Ramos (cell line): ENCODE measurements around the gene TMED9.
"Not testable (repeated sequence)": the region's sequence is repeated elsewhere in the genome, so short reads cannot be mapped to it uniquely, and the experiment has no call there.

Experiments used
- in situ Hi-C: fragments of 300-500 bp; cut with MboI; formaldehyde crosslinking; loops from one replicate; pipeline ENCODE4 v1.14.3; 2022; ENCODE audit warnings: low sequenced_read_pairs; ENCODE audit not compliant: unreplicated experiment

Gene TMED9

GRCh38 chr5:177592010-177592834, at the start of gene TMED9:
TSS of gene TMED9 (plus strand) at chr5:177592203. CDS start at chr5:177592215, 12 bp downstream.
- in situ Hi-C loops = no loop called here

DNA sequence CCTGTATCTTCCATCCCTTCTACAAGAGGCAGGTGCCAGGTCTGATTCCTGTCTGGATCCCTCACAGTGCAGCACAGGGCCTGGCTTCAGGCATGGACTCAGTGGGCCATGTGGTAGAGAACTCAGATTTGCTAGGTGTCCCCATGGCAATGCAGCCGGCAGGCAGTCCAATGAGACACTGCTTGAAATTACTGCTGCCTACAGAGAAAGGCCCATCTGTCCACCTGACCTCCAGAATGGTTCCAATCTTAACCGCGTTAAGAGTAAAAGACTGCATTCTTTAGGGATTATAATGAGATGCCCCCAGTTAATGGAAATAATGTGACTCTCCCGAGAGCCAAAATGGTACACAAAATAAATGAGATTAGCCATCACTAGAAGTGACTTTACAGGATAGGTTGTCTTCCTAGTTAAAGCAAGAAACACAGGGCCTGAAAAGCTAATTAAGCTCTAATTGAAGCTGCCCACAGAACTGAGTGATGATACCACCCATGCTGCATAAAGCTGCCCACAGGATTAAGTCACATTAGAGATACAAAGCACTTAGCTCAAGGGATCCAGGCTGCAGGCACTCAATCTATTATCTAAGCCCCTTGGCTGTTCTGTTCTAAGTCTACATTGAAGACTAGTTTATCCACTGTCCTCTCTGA, 49.1 kb upstream of the TMED9 start:
- in situ Hi-C loops = no loop called here

- in situ Hi-C loops = no loop called here
Observed at GRCh38 chr5:177545487-177546257, 46.3 kb upstream of the TMED9 start.

- in situ Hi-C loops = no loop called here
Observed at GRCh38 chr5:177546258-177546741, 45.7 kb upstream of the TMED9 start.

DNA sequence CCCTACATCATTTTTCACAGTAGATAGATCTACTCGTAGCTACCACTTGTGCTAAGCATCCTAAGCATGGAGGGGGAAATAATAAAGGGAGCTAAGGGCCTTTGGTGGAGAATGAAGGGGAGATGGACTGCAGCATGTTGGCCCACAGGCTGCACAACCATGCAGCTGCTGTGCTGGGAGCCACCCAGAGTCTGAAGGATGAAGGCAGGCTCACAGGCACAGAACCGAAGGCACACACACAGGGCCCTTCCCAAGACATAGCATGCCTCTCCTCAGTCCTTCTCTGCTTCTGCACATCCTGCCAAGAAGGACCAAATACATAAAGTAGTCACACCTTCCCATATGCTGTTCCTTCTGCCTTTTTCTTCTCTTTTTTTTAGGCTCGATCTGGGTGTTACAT, 44.3 kb upstream of the TMED9 start:
- in situ Hi-C loops = no loop called here

- in situ Hi-C loops = no loop called here
Observed at GRCh38 chr5:177548495-177548894, 43.5 kb upstream of the TMED9 start.

- in situ Hi-C loops = no loop called here
Observed at GRCh38 chr5:177550122-177550521, 41.9 kb upstream of the TMED9 start.

- in situ Hi-C loops = no loop called here
Observed at GRCh38 chr5:177552839-177553455, 39.1 kb upstream of the TMED9 start.

DNA sequence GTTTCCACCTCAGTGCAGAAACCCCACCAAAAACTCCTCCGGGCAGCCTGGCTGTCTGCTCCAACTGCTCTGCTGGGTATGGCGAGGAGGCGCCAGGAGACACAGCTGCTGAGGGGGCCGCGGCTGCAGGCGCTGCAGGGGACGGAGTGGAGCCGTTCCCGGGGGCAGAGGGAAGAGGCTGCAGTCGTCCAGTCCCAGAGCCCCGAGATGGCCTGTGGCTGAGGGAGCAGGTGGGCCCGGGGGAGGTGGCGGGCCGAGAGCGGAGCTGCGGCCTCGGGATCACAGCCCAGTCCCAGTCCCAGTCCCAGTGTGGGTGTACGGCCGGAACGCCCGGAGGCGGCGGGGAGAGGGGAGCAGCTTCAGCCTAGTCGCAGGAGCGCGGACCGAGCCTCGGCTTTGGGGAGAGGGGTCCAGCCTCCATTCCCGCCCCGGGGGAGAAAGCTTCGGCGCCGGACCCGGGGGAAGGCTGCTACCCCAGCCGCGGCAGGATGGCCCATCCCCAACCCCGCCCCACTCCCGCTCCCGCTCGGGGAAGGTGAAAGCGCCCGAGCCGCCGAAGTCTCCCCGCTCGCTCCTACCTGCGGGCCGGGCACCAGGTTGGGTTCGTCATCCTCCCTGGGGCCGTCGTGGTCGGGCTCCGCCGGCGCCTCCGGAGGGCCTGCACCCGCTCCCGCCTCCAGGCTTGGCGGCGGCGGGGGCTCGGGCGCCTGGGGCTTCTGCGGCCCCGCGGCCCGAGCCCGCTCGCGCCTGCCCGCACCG, 38.2 kb upstream of the TMED9 start:
- in situ Hi-C loops = no loop called here

GRCh38 chr5:177554474-177555111, 37.4 kb upstream of the TMED9 start, which contains the start of gene FAM193B:
TSS of gene FAM193B (minus strand) at chr5:177554563. CDS start at chr5:177554458, 105 bp downstream.
- in situ Hi-C loops = no loop called here

GRCh38 chr5:177555228-177555627, 36.8 kb upstream of the TMED9 start:
- in situ Hi-C loops = no loop called here

DNA sequence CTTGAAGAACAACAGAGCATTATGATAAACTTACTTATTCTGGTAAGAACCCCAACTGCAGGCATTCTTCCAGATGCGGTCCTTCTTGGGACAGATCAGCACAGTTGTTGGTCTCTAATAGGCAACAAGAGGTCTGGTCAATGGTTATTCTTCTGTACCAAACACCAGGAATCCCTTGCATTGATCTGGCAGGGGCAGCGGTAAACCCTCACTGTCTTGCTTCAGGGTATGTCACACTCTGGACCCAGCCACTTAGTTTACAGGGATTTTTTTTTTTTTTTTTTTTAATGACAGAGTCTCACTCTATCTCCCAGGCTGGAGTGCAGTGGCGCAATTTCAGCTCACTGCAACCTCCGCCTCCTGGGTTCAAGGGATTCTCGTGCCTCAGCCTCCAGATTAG, 36.3 kb upstream of the TMED9 start:
- in situ Hi-C loops = no loop called here

DNA sequence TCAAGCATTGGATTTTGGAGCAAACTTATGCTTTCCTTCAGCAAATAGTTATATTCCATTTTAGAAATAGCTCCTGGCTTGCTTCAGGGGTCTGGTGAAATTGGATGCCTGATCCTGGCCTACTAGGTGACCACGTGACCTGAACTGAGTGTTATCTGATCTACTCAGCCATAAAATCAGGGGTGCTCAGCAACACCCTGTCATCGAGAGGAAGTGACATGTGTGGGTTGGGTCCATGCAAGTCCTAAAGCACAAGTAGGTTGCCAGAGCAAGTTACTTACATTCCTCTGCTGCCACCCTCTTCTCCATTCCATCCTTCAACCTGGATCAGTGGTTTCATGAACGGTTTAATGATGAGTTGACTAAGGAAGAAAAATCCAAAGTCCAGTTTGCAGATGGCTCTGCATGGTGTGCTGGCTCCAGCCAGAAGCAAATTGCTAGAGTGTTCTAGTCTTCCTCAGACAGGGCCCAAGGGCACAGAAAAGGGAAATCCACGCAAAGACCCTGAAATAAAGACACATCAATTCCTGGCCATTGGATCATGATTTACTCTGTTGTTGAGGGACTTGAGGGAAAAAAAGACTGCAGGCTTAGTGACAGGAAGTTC, 34.9 kb upstream of the TMED9 start:
- in situ Hi-C loops = no loop called here

DNA sequence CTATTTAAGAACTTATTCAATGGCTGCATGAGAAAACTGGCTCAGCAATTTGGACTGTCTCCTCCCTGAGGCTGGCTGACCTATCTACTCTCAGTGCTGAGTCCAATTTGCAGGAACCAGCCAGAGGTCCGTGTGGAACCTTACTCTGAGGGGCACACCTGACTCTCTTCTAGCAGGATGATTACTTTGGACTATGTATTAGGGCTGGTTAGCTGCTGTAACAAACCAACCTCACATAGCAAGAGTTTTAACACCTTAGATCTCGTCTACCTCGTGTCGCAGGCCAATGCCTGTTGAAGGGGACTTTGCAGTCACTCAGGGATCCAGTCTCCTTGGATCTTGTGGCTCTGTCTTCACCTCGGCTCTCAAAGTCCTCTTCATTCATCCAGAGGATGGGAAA, 34.2 kb upstream of the TMED9 start:
- in situ Hi-C loops = no loop called here

DNA sequence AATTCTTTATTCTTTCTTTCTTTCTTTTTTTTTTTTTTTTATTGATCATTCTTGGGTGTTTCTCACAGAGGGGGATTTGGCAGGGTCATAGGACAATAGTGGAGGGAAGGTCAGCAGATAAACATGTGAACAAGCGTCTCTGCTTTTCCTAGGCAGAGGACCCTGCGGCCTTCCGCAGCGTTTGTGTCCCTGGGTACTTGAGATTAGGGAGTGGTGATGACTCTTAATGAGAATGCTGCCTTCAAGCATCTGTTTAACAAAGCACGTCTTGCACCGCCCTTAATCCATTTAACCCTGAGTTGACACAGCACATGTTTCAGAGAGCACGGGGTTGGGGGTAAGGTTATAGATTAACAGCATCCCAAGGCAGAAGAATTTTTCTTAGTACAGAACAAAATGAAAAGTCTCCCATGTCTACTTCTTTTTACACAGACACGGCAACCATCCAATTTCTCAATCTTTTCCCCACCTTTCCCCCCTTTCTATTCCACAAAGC, 32.5 kb upstream of the TMED9 start:
- in situ Hi-C loops = not testable (repeated sequence)

DNA sequence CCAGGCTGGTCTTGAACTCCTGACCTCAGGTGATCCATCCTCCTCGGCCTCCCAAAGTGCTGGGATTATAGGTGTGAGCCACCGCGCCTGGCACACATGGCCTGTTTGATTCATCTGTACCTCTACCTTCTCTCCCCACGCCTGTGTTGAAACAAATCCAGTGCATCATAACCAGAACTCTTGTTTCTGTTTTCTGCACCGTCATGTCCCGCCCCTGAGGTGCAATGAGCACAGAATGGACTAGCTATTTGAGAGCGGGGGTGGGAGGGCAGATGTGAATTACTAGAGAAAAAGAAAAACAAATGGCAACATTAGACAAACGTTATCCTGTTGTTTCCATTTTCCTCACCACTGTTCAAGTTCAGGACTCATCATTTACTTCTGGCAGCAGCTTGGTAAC, 27.0 kb upstream of the TMED9 start:
- in situ Hi-C loops = no loop called here

- in situ Hi-C loops = no loop called here
Observed at GRCh38 chr5:177568326-177568725, 23.7 kb upstream of the TMED9 start.

GRCh38 chr5:177569894-177570293, 22.1 kb upstream of the TMED9 start:
- in situ Hi-C loops = no loop called here

DNA sequence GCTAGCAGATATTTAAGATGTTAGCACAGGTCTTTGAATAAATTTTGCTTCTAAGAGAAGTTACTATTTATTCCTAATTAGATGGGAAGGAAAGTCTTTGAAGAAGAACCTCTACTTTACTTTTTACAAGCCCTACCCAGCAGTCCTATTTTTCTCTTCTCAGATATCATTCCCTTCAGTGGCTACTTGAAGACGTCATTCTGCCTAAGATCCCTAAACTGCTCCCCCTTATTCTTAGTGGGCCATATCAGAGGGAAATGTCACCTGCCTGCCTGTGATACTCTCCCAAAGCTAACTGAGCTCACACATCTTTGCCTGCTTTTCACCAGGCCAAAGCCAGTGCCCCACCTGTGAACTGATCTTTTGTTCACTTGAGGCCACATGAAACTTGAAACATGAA, 16.5 kb upstream of the TMED9 start:
- in situ Hi-C loops = no loop called here
